Stimulated activated CD8-positive, alpha-beta memory T cell treated with anti-CD3 and anti-CD28 coated beads, Interleukin-4, amount 100 ng/mL, for 24 hours (primary cell): ENCODE measurements around the gene ZNF530.

Experiments used
- DNase-seq: peaks from one replicate; pipeline ENCODE4 v3.0.0-alpha.2; 2020; ENCODE audit warnings: low read depth

ZNF530 gene

GRCh38 chr19:57599761-57600383, at the start of gene ZNF530:
ZNF530 (plus strand) TSS chr19:57599885; CDS start chr19:57604346, 4,461 bp downstream.
- DNase-seq = peak; percentile 86

- DNase-seq = no peak
Measured at GRCh38 chr19:57552432-57552831, 47.3 kb upstream of the ZNF530 start.

- DNase-seq = no peak
Measured at GRCh38 chr19:57557659-57558058, 42.0 kb upstream of the ZNF530 start.

- DNase-seq = no peak
Measured at GRCh38 chr19:57558525-57558924, 41.2 kb upstream of the ZNF530 start.

GRCh38 chr19:57559008-57559403, 40.7 kb upstream of the ZNF530 start:
- DNase-seq = no peak

GRCh38 chr19:57559404-57560025, 40.2 kb upstream of the ZNF530 start, which contains the start of gene ZNF550:
ZNF550 (minus strand) TSS chr19:57559863; CDS start chr19:57559682, 181 bp downstream.
- DNase-seq = peak; percentile 83

GRCh38 chr19:57560049-57560491, 39.6 kb upstream of the ZNF530 start:
- no peak for DNase-seq

GRCh38 chr19:57563547-57563946, 36.1 kb upstream of the ZNF530 start:
- DNase-seq = no peak

- no peak for DNase-seq
Measured at GRCh38 chr19:57566396-57567265, 33.1 kb upstream of the ZNF530 start.

- DNase-seq = no peak
Measured at GRCh38 chr19:57570707-57571106, 29.0 kb upstream of the ZNF530 start.

- DNase-seq = no peak
Measured at GRCh38 chr19:57572415-57572947, 27.2 kb upstream of the ZNF530 start.

- no peak for DNase-seq
Measured at GRCh38 chr19:57576661-57577060, 23.0 kb upstream of the ZNF530 start.

- DNase-seq = peak; percentile 86
Measured at GRCh38 chr19:57578487-57579205, 21.0 kb upstream of the ZNF530 start, which contains the start of gene ZNF416. ZNF416 (minus strand) TSS chr19:57578911; CDS start chr19:57578704, 207 bp downstream.

- no peak for DNase-seq
Measured at GRCh38 chr19:57583104-57583520, 16.6 kb upstream of the ZNF530 start.

- DNase-seq = peak; percentile 74
Measured at GRCh38 chr19:57583521-57584416, 15.9 kb upstream of the ZNF530 start, which contains the start of gene ZIK1. ZIK1 (plus strand) TSS chr19:57584145; CDS start chr19:57584357, 212 bp downstream.

GRCh38 chr19:57587529-57587928, 12.2 kb upstream of the ZNF530 start:
- no peak for DNase-seq

GRCh38 chr19:57599377-57599760, 316 bp upstream of the ZNF530 start:
- DNase-seq = no peak

- no peak for DNase-seq
Measured at GRCh38 chr19:57606931-57607330, 7.2 kb downstream of the ZNF530 start.

- DNase-seq = no peak
Measured at GRCh38 chr19:57611113-57611512, 11.4 kb downstream of the ZNF530 start.

GRCh38 chr19:57613941-57614743, 14.5 kb downstream of the ZNF530 start, which contains the start of gene ZNF134:
ZNF134 (plus strand) TSS chr19:57614242; CDS start chr19:57619469, 5,227 bp downstream.
- DNase-seq = peak; percentile 85
